Right lobe of liver (tissue), 6 donors: Measurements from ENCODE around the gene NEDD9. TPM values are rescaled to one million over a fixed set of nuclear protein-coding genes. Genes with fewer than 3 reads are reported as not detected.

Source experiments
- ATAC-seq, 4 donors: fragments of 200-7000 bp; cut with Tn5 transposase; one replicate each; pipeline ENCODE4 v1.9.1; 2020; ENCODE audit warnings: mild to moderate bottlenecking in 4 of 4, moderate library complexity in 4 of 4
- DNase-seq, 3 donors: peaks; one replicate each; pipeline ENCODE4 v3.0.0-alpha.2; 2020
- H3K27ac ChIP-seq, 3 donors: fragments of 200-600 bp; one replicate each; pipeline ENCODE4 v1.8.0; 2022
- H3K27me3 ChIP-seq, 2 donors: fragments of 200-600 bp; one replicate each; pipeline ENCODE4 v1.8.0; 2022
- H3K36me3 ChIP-seq, 4 donors: fragments of 200-600 bp; sonication (generic) in 1 of 4; one replicate each; pipeline versions ENCODE4 v1.5.1 to v1.8.0; 2017 to 2022; ENCODE audit warnings: control low read depth in 1 of 4
- H3K4me1 ChIP-seq, 4 donors: fragments of 200-600 bp; sonication (generic) in 1 of 4; one replicate each; pipeline versions ENCODE4 v1.5.1 to v1.8.0; 2017 to 2022; ENCODE audit warnings: control low read depth in 1 of 4
- H3K4me3 ChIP-seq, 3 donors: fragments of 200-600 bp; one replicate each; pipeline ENCODE4 v1.8.0; 2022
- H3K9me3 ChIP-seq, 4 donors: fragments of 200-600 bp; sonication (generic) in 1 of 4; one replicate each; pipeline versions ENCODE4 v1.5.1 to v1.8.0; 2017 to 2022; ENCODE audit warnings: control low read depth in 1 of 4
- CTCF ChIP-seq, 4 donors: fragments of 200-600 bp in 3 of 4; fragments of 450-650 bp in 1 of 4; IDR thresholded peaks; one replicate each; pipeline versions ENCODE4 v1.5.1 to v1.8.0; 2016 to 2022; ENCODE audit warnings: antibody characterized with exemption in 4 of 4, mild to moderate bottlenecking in 2 of 4
- POLR2A ChIP-seq: fragments of 450-650 bp; IDR thresholded peaks from one replicate; pipeline ENCODE4 v1.6.1; 2017; ENCODE audit warnings: antibody characterized with exemption, mild to moderate bottlenecking
- WGBS: methylation state at CpG from one replicate; pipeline ENCODE4 v1.1.6; 2018; ENCODE audit warnings: low coverage, low lambda C conversion rate; ENCODE audit not compliant: insufficient coverage; ENCODE audit errors: missing lambda C conversion rate; 5-methylcytosine and 5-hydroxymethylcytosine counted together
- intact Hi-C, 2 donors: fragments of 100-400 bp; cut with DNase I; formaldehyde crosslinking; loops; one replicate each; pipeline versions ENCODE4 v1.11.2 to v1.14.1; 2022
- long read RNA-seq: library from polyadenylated mRNA; unstranded; transcript quantifications from one replicate; pipeline ENCODE4 v2.0.0, GENCODE V29; 2019
- total RNA-seq, 6 experiments: library from RNA; depleted of rRNA in 2 of 6; stranded (reverse); fragments of >200 nt in 2 of 6; fragmentation: NEBNext Ultra II Directional in 3 of 6; extraction: Animal tissue kit (Norgen Biotek cat#: 25700) in 3 of 6; gene quantifications; one replicate each; pipeline versions ENCODE4 v1.1.0 to v1.2.4, GENCODE V29; 2016 to 2023
- donor health status: DM: no; HTN: yes; CAD: no.
- donor health status: DM: no; HTN: no; CAD: no.
- donor health status: DM: no; HTN: no; CAD: no.
- donor health status: DM: no; HTN: yes; CAD: no.
- donor health status: DM: no; HTN: yes; CAD: no.

Gene NEDD9, protein sequence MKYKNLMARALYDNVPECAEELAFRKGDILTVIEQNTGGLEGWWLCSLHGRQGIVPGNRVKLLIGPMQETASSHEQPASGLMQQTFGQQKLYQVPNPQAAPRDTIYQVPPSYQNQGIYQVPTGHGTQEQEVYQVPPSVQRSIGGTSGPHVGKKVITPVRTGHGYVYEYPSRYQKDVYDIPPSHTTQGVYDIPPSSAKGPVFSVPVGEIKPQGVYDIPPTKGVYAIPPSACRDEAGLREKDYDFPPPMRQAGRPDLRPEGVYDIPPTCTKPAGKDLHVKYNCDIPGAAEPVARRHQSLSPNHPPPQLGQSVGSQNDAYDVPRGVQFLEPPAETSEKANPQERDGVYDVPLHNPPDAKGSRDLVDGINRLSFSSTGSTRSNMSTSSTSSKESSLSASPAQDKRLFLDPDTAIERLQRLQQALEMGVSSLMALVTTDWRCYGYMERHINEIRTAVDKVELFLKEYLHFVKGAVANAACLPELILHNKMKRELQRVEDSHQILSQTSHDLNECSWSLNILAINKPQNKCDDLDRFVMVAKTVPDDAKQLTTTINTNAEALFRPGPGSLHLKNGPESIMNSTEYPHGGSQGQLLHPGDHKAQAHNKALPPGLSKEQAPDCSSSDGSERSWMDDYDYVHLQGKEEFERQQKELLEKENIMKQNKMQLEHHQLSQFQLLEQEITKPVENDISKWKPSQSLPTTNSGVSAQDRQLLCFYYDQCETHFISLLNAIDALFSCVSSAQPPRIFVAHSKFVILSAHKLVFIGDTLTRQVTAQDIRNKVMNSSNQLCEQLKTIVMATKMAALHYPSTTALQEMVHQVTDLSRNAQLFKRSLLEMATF
- 10 to 100 TPM in 4 of 6 experiments, 1 to 10 TPM in 2; 5.1 to 59.8 (median 26.2) TPM for total RNA-seq
- long read RNA-seq, partial matches to known transcripts = 1 of 1 reads
- long read RNA-seq, other reads (novel, unspliced or antisense) = 0 of 1 reads

DNA sequence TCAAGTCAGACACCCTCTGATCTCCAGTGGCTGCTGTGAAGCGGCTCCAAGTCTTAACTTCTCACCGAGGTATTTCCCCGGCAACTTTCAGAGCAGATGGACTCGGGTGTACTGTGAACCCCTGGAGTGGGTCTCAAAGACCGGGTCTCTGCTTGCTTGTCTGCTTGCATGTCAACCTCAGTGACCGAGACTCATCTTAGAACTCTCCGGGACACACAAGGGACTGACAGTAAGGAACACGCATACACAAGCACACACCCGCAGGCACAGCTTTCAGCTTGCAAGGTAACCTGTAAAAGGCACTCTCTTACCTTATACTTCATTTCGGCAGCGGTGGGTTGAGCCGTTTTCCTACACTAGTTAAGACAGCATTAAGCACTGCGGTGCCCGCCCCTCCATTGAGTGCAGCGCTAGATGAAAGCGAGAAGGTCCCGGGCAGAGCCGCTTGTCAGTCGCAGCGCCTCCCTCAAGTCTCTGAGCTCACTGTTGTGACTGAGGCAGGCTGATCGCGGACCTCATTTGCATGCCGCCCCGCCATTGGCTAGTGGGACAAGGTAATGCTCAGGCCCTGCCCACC, at the start of gene NEDD9:
Gene NEDD9, minus strand, starts transcription at position 476 of the 577 bp plus-strand sequence. Its CDS starts 153 bp downstream, at position 323.
- DNase-seq (peak; percentile 98 to 99 (median 99)), ATAC-seq (peak; percentile 94 to 98 (median 97))
- no peaks in the 10 kb centered on the region for H3K9me3 ChIP-seq
- no peaks in the 10 kb centered on the region for H3K27me3 ChIP-seq
- TF ChIP-seq CTCF (IDR thresholded peaks at IDR 0.05) = peak in 1 of 4 donors; percentile 11
- TF ChIP-seq POLR2A = peak; percentile 100
- intact Hi-C loops = no loop called here
- peak within 1 kb of the TSS; percentile 91 to 95 (median 93) for H3K27ac ChIP-seq
- H3K4me3 ChIP-seq = peak within 1 kb of the TSS; percentile 61 to 69 (median 65)
- WGBS = 1% methylated on average over 18 of the region's 24 CpGs
- no peaks in the 10 kb centered on the region for H3K36me3 ChIP-seq
- peaks cover 0 to 17% (median 0%) of the 10 kb centered on the region in 4 donors for H3K4me1 ChIP-seq

- intact Hi-C loops = no loop called here
- Histone ChIP-seq H3K27me3 (no peaks in the 10 kb centered on the region), H3K27ac (no peak overlapping the region), H3K4me3 (no peak overlapping the region), H3K9me3 (no peaks in the 10 kb centered on the region), H3K36me3 (no peaks in the 10 kb centered on the region), H3K4me1 (no peaks in the 10 kb centered on the region)
- TF ChIP-seq CTCF (IDR thresholded peaks at IDR 0.05) (no peak), POLR2A (no peak)
- 71% methylated on average over 2 of the region's 2 CpGs for WGBS
- ATAC-seq (no peak), DNase-seq (no peak)
Observed at GRCh38 chr6:11282245-11282644, 49.8 kb upstream of the NEDD9 start.

DNA sequence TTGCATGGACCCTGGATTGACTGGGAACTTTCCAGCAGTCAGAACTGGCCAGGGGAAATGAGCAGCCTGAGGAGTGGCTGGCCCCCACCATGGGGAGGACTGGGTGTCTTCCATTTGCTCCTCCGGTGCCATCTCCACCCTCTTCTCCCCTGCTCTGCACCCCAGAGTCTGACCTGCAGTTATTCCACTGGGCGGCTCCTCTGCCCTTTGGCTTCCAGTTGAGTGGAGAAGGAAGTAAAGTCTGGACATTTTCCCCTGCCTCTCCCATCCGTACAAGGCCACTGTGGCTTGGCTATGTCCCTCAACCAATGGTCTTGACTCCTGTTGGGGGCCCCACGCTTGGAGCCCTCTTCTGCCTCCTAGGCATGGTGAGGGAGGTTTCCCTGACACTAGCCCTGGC, 47.9 kb upstream of the NEDD9 start:
- no peak overlapping the region for H3K4me3 ChIP-seq
- no peak overlapping the region for H3K27ac ChIP-seq
- no peak for DNase-seq
- H3K4me1 ChIP-seq = peaks cover 0 to 6% (median 0%) of the 10 kb centered on the region in 4 donors
- no peaks in the 10 kb centered on the region for H3K36me3 ChIP-seq
- no peaks in the 10 kb centered on the region for H3K27me3 ChIP-seq
- H3K9me3 ChIP-seq = no peaks in the 10 kb centered on the region
- 94% methylated on average over 3 of the region's 4 CpGs for WGBS
- ATAC-seq = no peak
- intact Hi-C loops = no loop called here
- TF ChIP-seq POLR2A (no peak), CTCF (IDR thresholded peaks at IDR 0.05) (no peak)

- Histone ChIP-seq H3K27me3 (no peaks in the 10 kb centered on the region), H3K27ac (no peak overlapping the region), H3K36me3 (no peaks in the 10 kb centered on the region), H3K4me1 (peaks cover 0 to 12% (median 0%) of the 10 kb centered on the region in 4 donors), H3K4me3 (no peak overlapping the region), H3K9me3 (no peaks in the 10 kb centered on the region)
- ATAC-seq (no peak), DNase-seq (no peak)
- intact Hi-C loops = loop anchor here in 1 of 2 donors (5.0 kb wide), 1 partner anchor 148 kb away; no protein-coding TSS in a partner anchor
- 95% methylated on average over 15 of the region's 17 CpGs for WGBS
- TF ChIP-seq POLR2A = no peak
- no peak for TF ChIP-seq CTCF (IDR thresholded peaks at IDR 0.05)
Observed at GRCh38 chr6:11279284-11279689, 46.8 kb upstream of the NEDD9 start.
